Spleen (tissue), 11 donors: ENCODE measurements around the gene FOSB. TPM values are rescaled to one million over a fixed set of nuclear protein-coding genes. Genes with fewer than 3 reads are reported as not detected.

Experiments used
- DNase-seq: peaks from one replicate; pipeline ENCODE4 v3.0.0-alpha.2; 2020
- H3K27ac ChIP-seq, 8 donors: fragments of 200-600 bp; sonication (generic) in 7 of 8; 1 replicate in 4 of 8; 2 replicates in 4 of 8; pipeline versions ENCODE4 v1.5.0 to v1.8.0; 2016 to 2021; ENCODE audit warnings: inconsistent platforms in 4 of 8, mild to moderate bottlenecking in 4 of 8, moderate library complexity in 1 of 8
- H3K27me3 ChIP-seq, 7 donors: fragments of 200-600 bp; sonication (generic) in 6 of 7; replicated peaks in 1 of 7; 1 replicate in 4 of 7; 2 replicates in 3 of 7; pipeline versions ENCODE4 v1.5.0 to v1.8.0; 2016 to 2021; ENCODE audit warnings: inconsistent platforms in 3 of 7, mild to moderate bottlenecking in 1 of 7
- H3K36me3 ChIP-seq, 6 donors: fragments of 200-600 bp; sonication (generic) in 5 of 6; 1 replicate in 4 of 6; 2 replicates in 2 of 6; pipeline versions ENCODE4 v1.5.0 to v1.8.0; 2016 to 2021; ENCODE audit warnings: inconsistent platforms in 2 of 6
- H3K4me1 ChIP-seq, 6 donors: fragments of 200-600 bp; sonication (generic) in 5 of 6; 1 replicate in 3 of 6; 2 replicates in 3 of 6; pipeline versions ENCODE4 v1.5.0 to v1.8.0; 2016 to 2021; ENCODE audit warnings: inconsistent platforms in 3 of 6
- H3K4me3 ChIP-seq, 8 donors: fragments of 200-600 bp; sonication (generic) in 7 of 8; 1 replicate in 4 of 8; 2 replicates in 4 of 8; pipeline versions ENCODE4 v1.5.0 to v1.8.0; 2016 to 2021; ENCODE audit warnings: inconsistent platforms in 4 of 8, mild to moderate bottlenecking in 4 of 8, moderate library complexity in 2 of 8
- H3K9me3 ChIP-seq, 8 donors: fragments of 200-600 bp; sonication (generic) in 7 of 8; 1 replicate in 4 of 8; 2 replicates in 4 of 8; pipeline versions ENCODE4 v1.5.0 to v1.8.0; 2016 to 2021; ENCODE audit warnings: inconsistent platforms in 4 of 8
- POLR2A ChIP-seq, 3 donors: fragments of 450-650 bp; IDR thresholded peaks; one replicate each; pipeline ENCODE4 v1.5.1; 2017; ENCODE audit warnings: antibody characterized with exemption in 3 of 3, mild to moderate bottlenecking in 1 of 3
- POLR2AphosphoS5 ChIP-seq, 3 donors: sonication (generic); formaldehyde crosslinking; IDR thresholded peaks; one replicate each; pipeline ENCODE4 v1.5.1; 2017; ENCODE audit warnings: antibody characterized with exemption in 3 of 3
- WGBS, 5 donors: extraction: QIAGEN DNeasy Blood & Tissue Kit in 3 of 5; methylation state at CpG; one replicate each; pipeline versions ENCODE4 v1.1.5 to v1.1.7; 2013 to 2018; 5-methylcytosine and 5-hydroxymethylcytosine counted together
- intact Hi-C: fragments of 100-400 bp; cut with DNase I; formaldehyde crosslinking; loops from one replicate; pipeline ENCODE4 v1.15.0; 2023; ENCODE audit warnings: low total_unique reads
- polyA plus RNA-seq, 3 donors: library from polyadenylated mRNA; stranded (reverse); fragments of 200-250 nt; gene quantifications; one replicate each; pipeline ENCODE4 v1.2.1, GENCODE V29; 2013
- total RNA-seq, 7 donors: library from RNA; depleted of rRNA in 3 of 7; stranded (reverse); fragments of >200 nt in 3 of 7; fragmentation: NEBNext Ultra II Directional in 4 of 7; extraction: Animal tissue kit (Norgen Biotek cat#: 25700) in 4 of 7; gene quantifications; one replicate each; pipeline versions ENCODE4 v1.1.0 to v1.2.1, GENCODE V29; 2016 to 2021
- TF ChIP-seq, protein P1 (sequence below), 11 experiments: fragments of 200-600 bp in 7 of 11; fragments of 450-650 bp in 4 of 11; sonication (generic) in 4 of 11; IDR thresholded peaks in 8 of 11; conservative IDR thresholded peaks in 3 of 11; 1 replicate in 7 of 11; 2 replicates in 4 of 11; pipeline versions ENCODE4 v1.4.0 to v1.8.0; 2016 to 2021; ENCODE audit warnings: antibody characterized with exemption in 11 of 11, inconsistent platforms in 4 of 11, mild to moderate bottlenecking in 1 of 11
- donor health status: healthy with polysubstance abuse.
- donor health status: DM: no; HTN: no; CAD: no; lungs with moderate emphysema.
- donor health status: DM: no; HTN: no; CAD: no.
- donor health status: Bipolar disorder and iron deficiency.
- donor health status: healthy.
- donor health status: DM: no; HTN: no; CAD: no.
- donor health status: DM: yes; HTN: yes; CAD: no.

FOSB gene
- total and polyA plus RNA-seq, 10 donors = 0.42 to 41.7 (median 1.5) TPM

DNA sequence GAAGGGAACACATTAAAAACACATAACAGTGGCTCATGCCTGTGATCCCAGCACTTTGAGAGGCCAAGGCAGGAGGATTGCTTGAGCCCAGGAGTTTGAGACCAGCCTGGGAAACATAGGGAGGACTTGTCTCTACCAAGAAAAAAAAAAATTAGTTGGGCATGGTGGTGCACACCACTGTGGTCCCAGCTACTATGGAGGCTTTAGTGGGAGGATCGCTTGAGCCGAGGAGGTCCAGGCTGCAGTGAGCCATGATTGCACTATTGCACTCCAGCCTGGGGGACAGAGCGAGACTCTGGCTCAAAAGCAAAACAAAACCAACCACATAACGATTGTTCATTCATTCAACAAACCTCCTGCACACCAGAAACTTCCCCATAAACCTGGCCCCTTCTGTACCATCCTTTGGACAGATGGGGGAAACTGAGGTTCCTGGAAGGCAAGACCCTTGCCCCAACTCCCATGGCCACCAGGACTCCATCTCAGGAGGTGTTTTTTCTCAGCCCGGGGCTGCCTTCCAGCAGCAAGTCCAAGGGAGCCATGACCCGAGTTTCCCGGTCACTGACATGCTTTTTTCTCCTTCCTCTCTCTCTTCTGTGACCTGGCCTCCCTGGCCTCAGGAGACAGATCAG, 4.3 kb downstream of the FOSB start:
- no peaks in the 10 kb centered on the region for H3K36me3 ChIP-seq
- H3K4me1 ChIP-seq = peaks cover 24 to 81% (median 45%) of the 10 kb centered on the region in 6 donors
- WGBS, 5 donors = 50 to 55% (median 53%) methylated on average over 7 of the region's 7 CpGs
- intact Hi-C loops = no loop called here
- no peak for DNase-seq
- H3K9me3 ChIP-seq = no peaks in the 10 kb centered on the region
- no peak overlapping the region for H3K27ac ChIP-seq
- H3K27me3 ChIP-seq = peaks cover 0 to 48% (median 16%) of the 10 kb centered on the region in 7 donors
- H3K4me3 ChIP-seq = peak overlapping the region in 2 of 8 donors; percentile 21 to 34
- TF ChIP-seq, protein P1, sequence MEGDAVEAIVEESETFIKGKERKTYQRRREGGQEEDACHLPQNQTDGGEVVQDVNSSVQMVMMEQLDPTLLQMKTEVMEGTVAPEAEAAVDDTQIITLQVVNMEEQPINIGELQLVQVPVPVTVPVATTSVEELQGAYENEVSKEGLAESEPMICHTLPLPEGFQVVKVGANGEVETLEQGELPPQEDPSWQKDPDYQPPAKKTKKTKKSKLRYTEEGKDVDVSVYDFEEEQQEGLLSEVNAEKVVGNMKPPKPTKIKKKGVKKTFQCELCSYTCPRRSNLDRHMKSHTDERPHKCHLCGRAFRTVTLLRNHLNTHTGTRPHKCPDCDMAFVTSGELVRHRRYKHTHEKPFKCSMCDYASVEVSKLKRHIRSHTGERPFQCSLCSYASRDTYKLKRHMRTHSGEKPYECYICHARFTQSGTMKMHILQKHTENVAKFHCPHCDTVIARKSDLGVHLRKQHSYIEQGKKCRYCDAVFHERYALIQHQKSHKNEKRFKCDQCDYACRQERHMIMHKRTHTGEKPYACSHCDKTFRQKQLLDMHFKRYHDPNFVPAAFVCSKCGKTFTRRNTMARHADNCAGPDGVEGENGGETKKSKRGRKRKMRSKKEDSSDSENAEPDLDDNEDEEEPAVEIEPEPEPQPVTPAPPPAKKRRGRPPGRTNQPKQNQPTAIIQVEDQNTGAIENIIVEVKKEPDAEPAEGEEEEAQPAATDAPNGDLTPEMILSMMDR (IDR thresholded peaks at IDR 0.05 in 8 of 11, conservative IDR thresholded peaks at IDR 0.05 in 3 of 11) = no peak

DNA sequence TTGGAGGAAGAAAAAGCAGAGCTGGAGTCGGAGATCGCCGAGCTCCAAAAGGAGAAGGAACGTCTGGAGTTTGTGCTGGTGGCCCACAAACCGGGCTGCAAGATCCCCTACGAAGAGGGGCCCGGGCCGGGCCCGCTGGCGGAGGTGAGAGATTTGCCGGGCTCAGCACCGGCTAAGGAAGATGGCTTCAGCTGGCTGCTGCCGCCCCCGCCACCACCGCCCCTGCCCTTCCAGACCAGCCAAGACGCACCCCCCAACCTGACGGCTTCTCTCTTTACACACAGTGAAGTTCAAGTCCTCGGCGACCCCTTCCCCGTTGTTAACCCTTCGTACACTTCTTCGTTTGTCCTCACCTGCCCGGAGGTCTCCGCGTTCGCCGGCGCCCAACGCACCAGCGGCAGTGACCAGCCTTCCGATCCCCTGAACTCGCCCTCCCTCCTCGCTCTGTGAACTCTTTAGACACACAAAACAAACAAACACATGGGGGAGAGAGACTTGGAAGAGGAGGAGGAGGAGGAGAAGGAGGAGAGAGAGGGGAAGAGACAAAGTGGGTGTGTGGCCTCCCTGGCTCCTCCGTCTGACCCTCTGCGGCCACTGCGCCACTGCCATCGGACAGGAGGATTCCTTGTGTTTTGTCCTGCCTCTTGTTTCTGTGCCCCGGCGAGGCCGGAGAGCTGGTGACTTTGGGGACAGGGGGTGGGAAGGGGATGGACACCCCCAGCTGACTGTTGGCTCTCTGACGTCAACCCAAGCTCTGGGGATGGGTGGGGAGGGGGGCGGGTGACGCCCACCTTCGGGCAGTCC, 5.0 kb downstream of the FOSB start:
- H3K27me3 ChIP-seq = peaks cover 0 to 48% (median 16%) of the 10 kb centered on the region in 7 donors
- TF ChIP-seq POLR2A (IDR thresholded peaks at IDR 0.05) (no peak), POLR2AphosphoS5 (IDR thresholded peaks at IDR 0.05) (no peak)
- TF ChIP-seq, protein P1 (IDR thresholded peaks at IDR 0.05 in 8 of 11, conservative IDR thresholded peaks at IDR 0.05 in 3 of 11) = no peak
- H3K36me3 ChIP-seq = no peaks in the 10 kb centered on the region
- 16 to 29% (median 20%) methylated on average over 42 to 44 of the region's 44 CpGs for WGBS, 5 donors
- H3K4me3 ChIP-seq = peak overlapping the region in 3 of 8 donors; percentile 3 to 34 (median 21)
- H3K4me1 ChIP-seq = peaks cover 21 to 83% (median 47%) of the 10 kb centered on the region in 6 donors
- intact Hi-C loops = no loop called here
- peak; percentile 80 for DNase-seq
- no peaks in the 10 kb centered on the region for H3K9me3 ChIP-seq
- H3K27ac ChIP-seq = no peak overlapping the region

DNA sequence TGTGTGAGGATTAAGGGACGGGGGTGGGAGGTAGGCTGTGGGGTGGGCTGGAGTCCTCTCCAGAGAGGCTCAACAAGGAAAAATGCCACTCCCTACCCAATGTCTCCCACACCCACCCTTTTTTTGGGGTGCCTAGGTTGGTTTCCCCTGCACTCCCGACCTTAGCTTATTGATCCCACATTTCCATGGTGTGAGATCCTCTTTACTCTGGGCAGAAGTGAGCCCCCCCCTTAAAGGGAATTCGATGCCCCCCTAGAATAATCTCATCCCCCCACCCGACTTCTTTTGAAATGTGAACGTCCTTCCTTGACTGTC, 5.5 kb downstream of the FOSB start:
- no peak for DNase-seq
- intact Hi-C loops = no loop called here
- Histone ChIP-seq H3K27ac (no peak overlapping the region), H3K9me3 (no peaks in the 10 kb centered on the region), H3K4me1 (peaks cover 16 to 83% (median 47%) of the 10 kb centered on the region in 6 donors), H3K27me3 (peaks cover 0 to 48% (median 16%) of the 10 kb centered on the region in 7 donors), H3K4me3 (no peak overlapping the region), H3K36me3 (no peaks in the 10 kb centered on the region)
- no peak for TF ChIP-seq POLR2AphosphoS5 (IDR thresholded peaks at IDR 0.05)
- TF ChIP-seq, protein P1 (IDR thresholded peaks at IDR 0.05 in 8 of 11, conservative IDR thresholded peaks at IDR 0.05 in 3 of 11) = no peak
- TF ChIP-seq POLR2A (IDR thresholded peaks at IDR 0.05) = no peak
- 23 to 42% (median 34%) methylated on average over 5 of the region's 5 CpGs for WGBS, 5 donors
